GM12891 (cell line): ENCODE results near the gene SLC22A23.

Experiments used
- POLR2A ChIP-seq: IDR thresholded peaks from 2 replicates; pipeline ENCODE4 v1.6.1; 2011; ENCODE audit warnings: low read depth, low read length, control low read depth
- SPI1 ChIP-seq: IDR thresholded peaks from 2 replicates; pipeline ENCODE4 v1.6.1; 2011; ENCODE audit warnings: low read depth, low read length, control low read depth

DNA sequence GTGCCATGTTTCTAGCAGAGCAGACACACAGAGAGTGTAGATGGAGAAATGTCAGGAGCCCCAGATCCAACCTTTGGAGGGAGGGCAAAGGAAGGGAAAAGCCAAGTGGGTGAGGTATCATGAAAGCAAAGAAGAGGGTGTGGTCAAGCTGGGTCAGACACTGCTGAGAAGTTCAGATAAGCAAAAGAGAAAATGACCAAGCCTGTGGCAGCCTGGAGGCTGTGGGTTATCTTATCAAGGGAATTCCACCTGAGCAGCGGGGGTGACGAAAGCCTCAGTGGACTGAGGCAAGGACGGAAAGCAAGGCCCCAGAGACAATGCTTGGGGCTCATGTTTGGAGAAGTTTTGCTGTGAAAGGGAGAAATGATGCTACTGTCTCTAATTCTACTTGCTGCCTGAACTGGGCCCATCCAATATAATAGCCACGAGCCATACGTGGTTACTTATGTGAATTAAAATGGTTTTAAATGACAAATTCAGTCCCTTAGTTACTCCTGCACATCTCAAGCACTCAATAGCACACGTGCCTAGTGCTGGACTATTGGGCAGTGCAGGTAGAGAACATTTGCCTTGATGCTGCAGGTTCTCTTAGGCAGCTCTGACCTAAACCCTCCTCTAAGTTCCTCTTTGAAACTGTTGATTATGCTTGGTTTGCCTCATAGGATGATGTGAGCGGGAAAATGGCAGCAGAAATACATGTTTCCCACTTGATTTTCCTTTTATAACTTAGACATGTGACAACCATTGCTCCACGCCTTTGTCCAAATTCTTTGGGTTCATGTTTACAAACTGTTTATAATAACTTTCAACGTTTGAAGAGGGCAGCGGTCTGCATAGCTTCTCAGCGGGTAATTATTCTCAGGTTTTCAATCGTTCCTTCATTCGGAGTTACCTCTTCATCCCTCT, 63.7 kb downstream of the SLC22A23 start:
- TF ChIP-seq POLR2A (no peak), SPI1 (no peak)
